Pancreas (tissue), 10 donors: ENCODE measurements around the gene TTC7B. TPM values are rescaled to one million over a fixed set of nuclear protein-coding genes. Genes with fewer than 3 reads are reported as not detected.

Experiments used
- ATAC-seq, 4 donors: fragments of 200-7000 bp; cut with Tn5 transposase; one replicate each; pipeline versions ENCODE4 v1.8.0 to v1.9.1; 2020; ENCODE audit warnings: mild to moderate bottlenecking in 4 of 4, moderate library complexity in 4 of 4
- DNase-seq, 6 donors: peaks; one replicate each; pipeline ENCODE4 v3.0.0-alpha.2; 2020
- FAIRE-seq: peaks from 2 replicates; lab custom pipeline; 2012; peaks lifted over from hg19 to GRCh38; lab: Jason Lieb, UNC
- H3K27ac ChIP-seq, 4 donors: fragments of 200-600 bp; sonication (generic); 1 replicate in 3 of 4; 2 replicates in 1 of 4; pipeline versions ENCODE4 v1.5.0 to v1.8.0; 2020
- H3K27me3 ChIP-seq, 4 donors: fragments of 200-600 bp; one replicate each; pipeline ENCODE4 v1.8.0; 2021
- H3K36me3 ChIP-seq, 3 donors: fragments of 200-600 bp; sonication (generic) in 1 of 3; one replicate each; pipeline versions ENCODE4 v1.5.0 to v1.8.0; 2020 to 2021
- H3K4me1 ChIP-seq, 3 donors: fragments of 200-600 bp; one replicate each; pipeline ENCODE4 v1.8.0; 2021
- H3K4me3 ChIP-seq, 4 donors: fragments of 200-600 bp; sonication (generic) in 2 of 4; one replicate each; pipeline versions ENCODE4 v1.5.0 to v1.8.0; 2020 to 2021
- H3K9me3 ChIP-seq, 4 donors: fragments of 200-600 bp; one replicate each; pipeline ENCODE4 v1.8.0; 2021
- CTCF ChIP-seq, 4 donors: fragments of 200-600 bp; sonication (generic) in 3 of 4; IDR thresholded peaks; one replicate each; pipeline versions ENCODE4 v1.5.0 to v1.8.0; 2021; ENCODE audit warnings: antibody characterized with exemption in 4 of 4
- WGBS, 2 donors: extraction: QIAGEN DNeasy Blood & Tissue Kit; methylation state at CpG; one replicate each; pipeline ENCODE4 v1.1.7; 2013; 5-methylcytosine and 5-hydroxymethylcytosine counted together
- intact Hi-C, 3 donors: fragments of 100-400 bp; cut with DNase I; formaldehyde crosslinking; loops; one replicate each; pipeline versions ENCODE4 v1.11.1 to v1.14.2; 2022
- polyA plus RNA-seq, 2 donors: library from polyadenylated mRNA; stranded (reverse); fragments of 200-250 nt; gene quantifications; one replicate each; pipeline ENCODE4 v1.2.3, GENCODE V29; 2013
- total RNA-seq, 6 donors: library from RNA; stranded (reverse); fragmentation: NEBNext Ultra II Directional in 4 of 6; extraction: Animal tissue kit (Norgen Biotek cat#: 25700) in 4 of 6; gene quantifications; one replicate each; pipeline versions ENCODE4 v1.2.1 to v1.2.4, GENCODE V29; 2021 to 2023
- donor health status: healthy with polysubstance abuse.
- donor health status: DM: no; HTN: no; CAD: no; lungs with moderate emphysema.
- donor health status: DM: no; HTN: no; CAD: no.
- donor health status: control.
- donor health status: control.
- donor health status: Bipolar disorder and iron deficiency.
- donor health status: DM: yes; HTN: yes; CAD: no.
- donor health status: DM: no; HTN: no; CAD: no.
- donor health status: DM: no; HTN: no; CAD: no.
- donor health status: DM: yes; HTN: yes; CAD: no.

The TTC7B gene
- total and polyA plus RNA-seq, 8 donors: 8.9 to 39.6 (median 29.6) TPM

GRCh38 chr14:90674043-90674670 lies 142.1 kb downstream of the TTC7B start:
- ATAC-seq (peak in 3 of 4 donors; percentile 36 to 49 (median 43)), DNase-seq (no peak), FAIRE-seq (no peak)
- Histone ChIP-seq H3K27me3 (no peaks in the 10 kb centered on the region), H3K27ac (no peak overlapping the region), H3K36me3 (no peaks in the 10 kb centered on the region), H3K4me3 (no peak overlapping the region), H3K9me3 (no peaks in the 10 kb centered on the region), H3K4me1 (no peaks in the 10 kb centered on the region)
- intact Hi-C loops: no loop called here
- no peak for TF ChIP-seq CTCF (IDR thresholded peaks at IDR 0.05)
- WGBS, 2 donors: 91% methylated on average over 8 of the region's 8 CpGs

- H3K9me3 ChIP-seq: no peaks in the 10 kb centered on the region
- no peak overlapping the region for H3K4me3 ChIP-seq
- no peak for TF ChIP-seq CTCF (IDR thresholded peaks at IDR 0.05)
- DNase-seq (peak in 1 of 6 donors; percentile 19), ATAC-seq (peak in 3 of 4 donors; percentile 17 to 48 (median 23)), FAIRE-seq (no peak)
- H3K27me3 ChIP-seq: no peaks in the 10 kb centered on the region
- H3K4me1 ChIP-seq: no peaks in the 10 kb centered on the region
- intact Hi-C loops: no loop called here
- 73 to 74% methylated on average over 10 of the region's 10 CpGs for WGBS, 2 donors
- H3K27ac ChIP-seq: no peak overlapping the region
- no peaks in the 10 kb centered on the region for H3K36me3 ChIP-seq
These were observed 144.6 kb downstream of the TTC7B start for GRCh38 chr14:90671382-90672234.

GRCh38 chr14:90669731-90670130 lies 146.5 kb downstream of the TTC7B start:
- FAIRE-seq: no peak
- intact Hi-C loops: no loop called here
- TF ChIP-seq CTCF (IDR thresholded peaks at IDR 0.05): no peak

GRCh38 chr14:90666571-90666970 lies 149.7 kb downstream of the TTC7B start:
- Histone ChIP-seq H3K9me3 (no peaks in the 10 kb centered on the region), H3K36me3 (no peaks in the 10 kb centered on the region), H3K4me3 (no peak overlapping the region), H3K27me3 (no peaks in the 10 kb centered on the region), H3K4me1 (no peaks in the 10 kb centered on the region), H3K27ac (no peak overlapping the region)
- FAIRE-seq (no peak), DNase-seq (no peak), ATAC-seq (no peak)
- intact Hi-C loops: no loop called here
- WGBS, 2 donors: 91% methylated on average over 3 of the region's 3 CpGs
- no peak for TF ChIP-seq CTCF (IDR thresholded peaks at IDR 0.05)

More at GRCh38 chr14:90669731-90670130, 146.5 kb downstream of the TTC7B start:
- Histone ChIP-seq H3K27me3 (no peaks in the 10 kb centered on the region), H3K9me3 (no peaks in the 10 kb centered on the region), H3K4me3 (no peak overlapping the region), H3K36me3 (no peaks in the 10 kb centered on the region), H3K27ac (no peak overlapping the region), H3K4me1 (no peaks in the 10 kb centered on the region)
- WGBS, 2 donors: 89 to 93% methylated on average over 1 of the region's 1 CpG
- DNase-seq (no peak), ATAC-seq (no peak)
